Measurements from ENCODE around the gene SHC2.
"Not testable (repeated sequence)": the region's sequence is repeated elsewhere in the genome, so short reads cannot be mapped to it uniquely, and the experiment has no call there.

Gene SHC2

DNA sequence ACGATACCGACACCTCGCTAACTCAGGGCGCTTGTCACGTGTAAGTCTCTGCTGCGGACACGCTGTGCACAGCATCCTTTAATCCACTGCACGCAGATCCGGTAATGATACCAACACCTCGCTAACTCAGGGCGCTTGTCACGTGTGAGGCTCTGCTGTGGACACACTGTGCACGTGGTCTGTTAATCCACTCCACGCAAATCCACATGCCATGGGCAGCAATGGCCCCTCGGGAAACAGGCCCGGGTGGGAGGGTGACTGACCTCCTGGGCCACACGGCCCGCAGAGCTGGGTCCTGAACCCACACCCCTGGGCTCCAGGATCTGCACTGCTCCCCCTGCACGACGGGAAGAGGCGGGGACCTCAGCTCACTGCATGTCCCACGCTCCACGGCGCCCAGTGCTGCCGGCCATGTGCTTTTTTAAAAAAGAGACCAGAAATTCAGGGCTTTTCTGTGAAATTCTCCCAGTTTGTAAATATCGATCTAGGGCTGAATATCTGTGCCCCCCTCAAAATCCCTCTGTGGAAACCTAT is 16.1 kb downstream of the SHC2 start:
- DNase-seq: no peak

DNA sequence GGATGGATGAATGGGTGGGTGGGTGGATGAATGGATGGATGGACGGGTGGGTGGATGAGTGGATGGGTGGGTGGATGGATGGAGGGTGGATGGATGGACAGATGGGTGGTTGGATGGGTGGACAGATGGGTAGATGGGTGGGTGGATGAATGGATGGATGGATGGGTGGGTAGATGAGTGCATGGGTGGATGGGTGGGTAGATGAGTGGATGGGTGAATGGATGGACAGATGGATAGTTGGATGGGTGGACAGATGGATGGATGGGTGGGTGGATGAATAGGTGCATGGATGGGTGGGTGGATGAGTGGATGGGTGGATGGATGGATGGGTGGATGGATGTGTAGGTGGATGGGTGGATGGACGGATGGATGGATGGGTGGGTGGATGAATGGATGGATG is 17.8 kb downstream of the SHC2 start:
- DNase-seq: no peak

DNA sequence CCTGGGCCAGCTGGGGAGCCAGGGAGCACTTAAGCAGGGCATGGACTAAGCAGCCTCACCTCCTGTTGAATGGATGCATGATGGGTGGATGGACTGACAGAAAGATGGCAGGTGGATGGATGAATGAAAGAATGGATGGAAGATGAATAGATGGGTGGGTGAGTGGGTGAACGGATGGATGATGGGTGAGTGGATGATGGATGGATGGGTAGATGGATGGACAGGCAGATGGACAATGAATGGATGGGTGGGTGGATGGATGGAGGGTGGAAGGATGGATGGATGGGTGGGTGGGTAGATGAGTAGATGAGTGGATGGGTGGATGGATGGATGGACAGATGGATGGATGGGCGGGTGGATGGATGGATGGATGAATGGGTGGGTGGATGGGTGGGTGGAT is 18.7 kb downstream of the SHC2 start:
- no peak for DNase-seq

DNA sequence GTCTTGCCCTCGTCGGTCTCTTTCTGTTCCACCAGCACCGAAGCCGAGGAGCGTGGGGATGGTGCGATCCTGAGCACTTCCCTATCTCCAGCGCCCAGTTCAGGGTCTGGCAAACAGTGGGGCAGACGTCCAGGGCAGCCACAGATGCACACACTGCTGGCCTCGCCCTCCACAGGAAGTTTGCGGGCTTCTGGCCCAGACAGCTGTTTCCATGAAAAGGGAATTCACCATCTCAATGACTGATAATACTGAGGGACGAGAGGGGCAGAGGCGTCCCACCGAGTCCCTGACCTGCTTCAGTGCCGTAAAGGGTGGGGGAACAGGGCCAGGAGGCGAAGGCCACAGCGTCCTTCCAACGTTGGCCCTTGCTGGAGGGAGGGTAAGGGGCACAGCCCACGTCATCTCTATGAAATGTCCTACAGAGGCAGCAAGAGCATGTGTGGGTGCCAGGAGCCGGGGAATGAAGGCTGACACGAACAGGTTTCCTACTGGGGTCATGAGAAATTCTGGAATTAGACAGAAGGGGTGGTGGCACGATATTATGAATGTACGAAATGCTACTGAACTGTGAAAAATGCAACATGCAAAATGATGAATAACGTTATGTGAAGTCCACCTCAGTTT is 19.5 kb downstream of the SHC2 start:
- no peak for DNase-seq

DNA sequence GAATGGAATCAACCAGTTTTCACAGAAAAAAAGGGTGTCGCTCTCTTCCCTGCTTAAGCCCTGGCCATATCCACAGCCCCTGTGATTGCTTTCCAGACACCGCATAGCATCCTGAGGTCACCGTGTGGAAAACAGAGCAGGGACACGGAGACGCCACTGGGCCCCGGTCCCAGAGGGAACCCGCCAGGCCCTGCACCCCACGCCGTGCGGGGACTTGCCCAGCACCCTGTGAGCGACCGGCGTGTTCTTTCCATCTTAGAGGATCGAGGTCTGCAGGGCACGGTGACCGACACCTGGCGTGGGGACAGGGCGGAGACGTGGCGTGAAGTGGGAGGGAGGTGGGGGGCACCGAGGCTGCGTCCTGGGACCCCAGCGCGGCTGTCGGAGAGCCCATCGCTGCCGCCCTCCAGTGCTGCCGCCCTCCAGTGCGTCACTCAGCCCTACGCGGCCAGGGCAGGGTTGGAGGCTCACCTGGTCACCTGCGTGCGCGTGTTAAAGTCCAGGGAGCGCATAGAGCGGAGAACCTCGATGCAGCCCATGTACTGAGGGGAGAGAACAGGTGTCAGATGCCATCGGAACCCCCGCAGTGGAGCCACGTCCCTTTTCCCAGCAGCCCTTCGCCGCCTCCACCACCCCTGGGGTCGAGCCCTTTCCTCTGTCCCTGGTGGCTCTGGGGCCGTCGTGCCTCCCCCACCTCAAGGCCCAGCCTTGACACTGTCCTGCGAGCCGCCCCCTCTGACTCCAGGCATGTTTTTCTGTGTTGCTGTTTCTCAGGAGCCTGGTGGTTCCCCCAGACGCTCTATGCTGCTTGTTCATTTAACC is 20.2 kb downstream of the SHC2 start:
- no peak for DNase-seq

DNA sequence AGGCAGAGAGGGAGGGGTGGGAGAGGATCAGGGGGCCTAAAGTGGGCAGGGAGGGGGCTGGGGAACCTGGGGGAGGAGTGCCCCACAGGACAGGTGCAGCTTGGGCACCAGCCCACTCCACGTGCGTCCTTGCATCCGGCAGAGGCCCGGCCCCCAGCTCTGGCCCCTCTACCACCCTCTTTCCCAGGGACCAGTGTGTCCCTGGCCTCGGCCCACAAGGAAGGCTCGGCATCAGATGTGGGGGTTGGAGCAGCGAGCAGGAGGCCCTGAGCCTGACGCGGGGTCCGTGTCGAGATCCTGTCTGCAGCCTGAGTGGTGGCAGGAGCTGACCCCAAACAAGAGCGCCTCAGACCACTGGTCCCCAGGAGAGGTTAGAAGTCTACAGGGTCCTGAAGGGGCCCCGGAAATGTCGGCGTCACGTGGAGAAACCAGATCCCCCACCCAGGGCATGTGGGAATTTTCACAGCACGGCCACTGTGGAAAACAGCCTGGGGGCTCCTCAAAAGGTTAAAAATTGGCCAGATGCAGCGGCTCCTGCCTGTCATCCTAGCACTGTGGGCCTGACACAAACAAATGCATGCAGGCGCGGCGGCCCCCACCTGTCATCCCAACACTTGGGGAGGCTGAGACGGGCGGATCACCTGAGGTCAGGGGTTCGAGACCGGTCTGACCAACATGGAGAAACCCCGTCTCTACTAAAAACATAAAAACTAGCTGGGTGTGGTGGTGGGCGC is 21.5 kb downstream of the SHC2 start:
- no peak for DNase-seq

DNA sequence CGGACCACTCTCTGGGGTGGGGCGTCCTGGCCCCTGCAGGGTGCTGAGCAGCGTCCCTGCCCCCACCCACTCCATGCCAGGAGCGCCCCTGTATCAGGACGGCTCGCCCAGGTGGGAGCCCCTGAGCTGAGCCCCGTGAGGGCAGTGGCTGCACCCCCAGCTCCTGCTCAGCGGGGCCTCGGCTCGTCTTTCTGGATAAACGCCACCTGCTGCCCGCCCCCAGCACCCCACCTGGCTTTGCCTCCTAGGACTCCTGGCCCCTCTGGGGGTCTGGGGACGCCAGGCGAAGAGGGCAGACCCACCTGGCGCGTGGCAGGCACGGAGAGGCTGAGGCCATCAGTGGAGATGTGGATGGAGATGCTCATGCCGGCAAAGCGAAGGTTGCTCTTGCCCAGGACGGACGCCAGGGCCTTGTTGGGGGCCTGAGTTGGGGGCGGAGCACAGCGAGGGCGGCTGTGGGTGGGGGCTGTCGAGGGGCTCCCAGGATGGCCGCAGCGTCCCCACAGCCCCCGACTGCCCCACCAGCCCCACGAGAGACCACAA is 22.3 kb downstream of the SHC2 start:
- no peak for DNase-seq

DNA sequence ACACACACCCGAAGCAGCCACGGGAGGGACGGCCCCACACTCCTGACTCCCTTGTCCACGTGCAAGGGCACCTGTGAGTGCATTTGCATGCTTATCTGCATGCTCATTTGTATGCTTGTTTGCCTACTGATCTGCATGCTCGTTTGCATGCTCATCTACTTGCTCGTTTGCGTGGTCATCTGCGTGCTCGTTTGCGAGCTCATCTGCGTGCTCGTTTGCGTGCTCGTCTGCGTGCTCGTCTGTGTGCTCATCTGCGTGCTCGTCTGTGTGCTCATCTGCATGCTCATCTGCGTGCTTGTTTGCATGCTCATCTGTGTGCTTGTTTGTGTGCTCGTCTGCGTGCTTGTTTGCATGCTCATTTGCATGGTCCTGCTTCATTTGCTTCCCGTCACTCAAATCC is 23.8 kb downstream of the SHC2 start:
- no peak for DNase-seq

DNA sequence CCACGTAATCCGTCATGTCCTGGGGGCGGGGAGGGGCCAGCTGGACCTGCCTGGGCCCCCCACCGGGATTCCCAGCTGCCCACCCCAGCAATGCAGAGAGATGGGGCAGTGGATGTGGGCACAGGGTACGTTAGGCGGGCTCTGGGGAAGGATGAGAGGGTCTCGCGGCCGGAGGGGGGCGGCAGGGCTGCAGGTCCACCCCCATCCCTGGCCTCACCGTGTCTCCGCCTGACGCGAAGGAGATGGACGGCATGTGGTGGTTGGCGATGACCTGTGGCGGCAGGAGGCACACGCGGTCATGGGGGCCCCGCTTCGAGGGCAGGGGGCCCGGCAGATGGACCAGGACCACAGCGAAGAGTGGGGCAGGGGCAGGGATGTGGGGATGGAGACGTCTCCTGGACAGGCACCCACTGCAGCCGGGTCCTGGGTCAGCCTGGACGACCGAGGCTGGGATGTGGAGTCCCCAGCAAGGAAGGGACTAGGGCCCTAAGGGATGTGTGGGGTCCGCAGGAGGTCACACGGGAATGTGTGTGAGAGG is 24.4 kb downstream of the SHC2 start:
- no peak for DNase-seq

DNA sequence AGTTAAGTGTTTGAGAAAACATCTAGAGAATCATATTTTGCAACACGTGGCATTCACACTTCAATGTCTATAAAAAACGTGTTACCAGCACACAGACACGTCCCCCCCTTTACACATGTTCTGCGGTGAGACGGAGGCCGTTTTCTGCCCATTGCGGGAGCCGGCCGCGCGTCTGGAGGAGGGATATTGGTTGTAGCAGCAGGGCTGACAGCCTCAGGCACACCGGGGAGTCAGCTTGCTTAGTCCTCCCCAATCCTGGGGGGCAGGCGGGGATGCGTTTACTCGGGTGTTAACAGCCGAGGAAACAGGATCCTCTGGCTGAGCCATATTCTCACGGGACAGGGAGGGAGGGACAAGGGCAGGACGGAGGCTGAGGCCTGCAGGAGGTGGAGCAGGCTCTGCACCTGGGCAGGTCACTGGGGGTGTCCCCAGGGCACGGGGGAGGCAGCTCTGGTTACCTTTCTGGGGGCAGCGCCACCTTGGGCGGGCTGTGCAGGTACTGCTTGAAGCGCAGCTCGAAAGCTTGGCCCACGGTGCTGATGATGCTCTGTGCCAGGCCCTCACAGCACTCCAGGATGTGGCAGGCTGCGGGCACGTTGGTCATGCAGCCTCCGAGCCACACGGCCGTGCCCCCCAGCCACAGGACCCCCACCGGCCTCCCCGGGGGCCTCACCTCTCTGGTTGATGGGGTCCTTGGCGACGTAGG is 25.0 kb downstream of the SHC2 start:
- no peak for DNase-seq

DNA sequence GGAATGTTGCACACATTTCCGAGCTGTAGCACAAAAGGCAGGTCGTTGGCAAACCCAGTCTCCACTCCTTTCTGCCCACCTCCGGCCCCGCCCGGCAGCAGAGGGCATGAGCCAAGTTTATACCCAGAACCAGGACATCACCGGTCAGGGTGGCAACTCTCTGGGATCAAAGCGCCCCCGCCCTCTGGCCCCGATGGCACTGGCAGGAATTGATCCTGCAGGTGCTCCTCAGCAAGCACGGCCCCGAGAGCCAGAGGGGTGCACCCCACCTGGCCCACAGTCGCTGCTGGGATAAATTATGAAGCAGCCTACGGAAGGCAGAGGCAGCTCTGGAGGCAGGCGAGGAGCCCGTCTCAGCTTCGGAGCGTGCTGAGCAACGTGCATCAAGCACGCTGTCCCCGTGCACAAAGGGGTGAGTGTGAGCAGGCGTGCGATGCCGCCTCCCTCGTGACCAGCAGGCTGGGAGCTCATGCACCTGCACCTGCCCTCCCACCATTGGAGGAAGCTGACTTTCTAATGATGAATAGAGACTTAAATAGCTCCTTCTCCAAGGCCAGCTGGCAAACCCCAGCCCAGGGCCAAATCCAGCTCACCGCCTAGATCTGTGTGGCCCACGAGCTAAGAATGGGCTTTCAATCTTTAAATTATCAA is 25.7 kb downstream of the SHC2 start:
- no peak for DNase-seq

DNA sequence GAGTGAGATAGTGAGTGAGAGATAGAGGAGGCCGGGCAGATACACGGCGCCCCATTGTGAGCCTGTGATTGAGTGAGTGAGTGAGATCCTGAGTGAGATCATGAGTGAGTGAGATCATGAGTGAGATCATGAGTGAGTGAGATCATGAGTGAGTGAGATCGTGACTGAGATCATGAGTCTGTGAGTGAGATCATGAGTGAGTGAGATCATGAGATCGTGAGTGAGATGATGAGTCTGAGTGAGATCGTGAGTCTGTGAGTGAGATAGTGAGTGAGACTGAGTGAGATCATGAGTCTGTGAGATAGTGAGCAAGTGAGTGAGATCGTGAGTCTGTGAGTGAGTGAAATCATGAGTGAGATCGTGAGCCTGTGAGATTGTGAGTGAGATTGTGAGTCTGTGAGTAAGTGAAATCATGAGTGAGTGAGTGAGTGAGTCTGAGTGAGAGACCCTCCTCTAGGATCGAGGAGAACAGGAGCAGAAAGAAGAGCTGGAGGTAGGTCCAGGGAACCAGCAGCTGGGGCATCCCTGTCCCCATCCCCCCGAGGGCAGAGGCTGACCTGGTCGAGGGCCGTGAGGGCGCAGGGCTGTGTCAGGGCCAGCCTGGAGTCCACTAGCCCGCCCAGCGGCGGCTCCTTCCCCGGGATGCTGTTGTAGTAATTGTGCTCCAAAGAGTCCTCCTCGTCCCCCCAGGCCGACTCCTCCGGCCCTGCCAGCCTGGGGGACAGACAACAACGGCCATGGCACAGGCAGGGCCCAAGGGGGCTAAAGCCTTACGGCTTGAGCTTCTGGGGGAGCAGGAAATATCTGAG is 26.5 kb downstream of the SHC2 start:
- no peak for DNase-seq

DNA sequence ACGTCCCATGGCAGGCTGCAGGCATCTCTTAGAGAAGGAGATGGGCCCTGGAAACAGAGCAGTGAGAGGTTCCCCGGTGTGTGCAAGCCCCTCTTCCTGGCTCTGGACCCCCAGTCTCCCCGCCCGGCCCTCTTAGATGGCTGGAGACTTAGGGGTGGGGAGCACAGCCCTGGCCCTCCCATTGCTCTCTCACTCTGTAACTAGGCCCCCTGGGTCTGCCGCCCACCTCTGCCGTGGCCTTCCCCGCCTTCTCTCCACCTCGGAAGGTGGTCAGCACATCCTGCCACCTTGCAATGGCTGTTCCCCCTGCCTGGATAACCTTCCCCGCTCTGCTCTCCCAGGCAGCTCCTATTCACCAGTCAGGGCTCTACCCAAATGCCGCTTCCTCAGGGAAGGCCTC is 30.1 kb downstream of the SHC2 start:
- no peak for DNase-seq

DNA sequence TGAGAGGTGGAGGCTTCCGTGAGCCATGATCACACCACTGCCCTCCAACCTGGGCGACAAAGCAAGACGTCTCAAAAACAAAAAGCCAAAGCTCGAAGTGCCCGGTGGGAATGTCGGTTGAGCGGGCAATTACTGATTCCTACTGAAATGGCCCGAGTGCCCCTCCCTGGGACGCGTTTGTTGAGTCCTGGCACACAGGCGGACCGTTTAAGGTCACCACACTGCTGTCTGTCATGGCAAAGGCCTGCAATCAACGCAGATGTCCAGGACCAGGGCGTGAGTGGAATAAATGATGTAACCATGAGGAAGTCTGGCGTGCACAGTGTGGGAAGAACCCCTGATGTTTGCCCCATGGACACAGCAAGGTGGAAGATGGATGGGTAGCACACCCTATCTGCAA is 32.7 kb downstream of the SHC2 start:
- DNase-seq: no peak

DNA sequence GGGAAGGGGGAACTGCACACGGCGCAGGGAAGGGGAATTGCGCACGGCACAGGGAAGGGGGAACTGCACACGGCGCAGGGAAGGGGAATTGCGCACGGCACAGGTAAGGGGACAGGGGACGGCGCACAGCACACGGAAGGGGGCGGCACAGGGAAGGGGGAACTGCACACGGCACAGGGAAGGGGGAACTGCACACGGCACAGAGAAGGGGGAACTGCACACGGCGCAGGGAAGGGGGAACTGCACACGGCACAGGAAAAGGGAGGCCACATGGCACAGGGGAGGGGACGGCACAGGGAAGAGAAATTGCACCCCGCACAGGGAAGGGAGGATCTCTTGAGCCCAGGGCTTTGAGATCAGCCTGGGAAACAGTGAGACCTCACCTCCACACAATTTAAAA is 33.2 kb downstream of the SHC2 start:
- not testable (repeated sequence) for DNase-seq

DNA sequence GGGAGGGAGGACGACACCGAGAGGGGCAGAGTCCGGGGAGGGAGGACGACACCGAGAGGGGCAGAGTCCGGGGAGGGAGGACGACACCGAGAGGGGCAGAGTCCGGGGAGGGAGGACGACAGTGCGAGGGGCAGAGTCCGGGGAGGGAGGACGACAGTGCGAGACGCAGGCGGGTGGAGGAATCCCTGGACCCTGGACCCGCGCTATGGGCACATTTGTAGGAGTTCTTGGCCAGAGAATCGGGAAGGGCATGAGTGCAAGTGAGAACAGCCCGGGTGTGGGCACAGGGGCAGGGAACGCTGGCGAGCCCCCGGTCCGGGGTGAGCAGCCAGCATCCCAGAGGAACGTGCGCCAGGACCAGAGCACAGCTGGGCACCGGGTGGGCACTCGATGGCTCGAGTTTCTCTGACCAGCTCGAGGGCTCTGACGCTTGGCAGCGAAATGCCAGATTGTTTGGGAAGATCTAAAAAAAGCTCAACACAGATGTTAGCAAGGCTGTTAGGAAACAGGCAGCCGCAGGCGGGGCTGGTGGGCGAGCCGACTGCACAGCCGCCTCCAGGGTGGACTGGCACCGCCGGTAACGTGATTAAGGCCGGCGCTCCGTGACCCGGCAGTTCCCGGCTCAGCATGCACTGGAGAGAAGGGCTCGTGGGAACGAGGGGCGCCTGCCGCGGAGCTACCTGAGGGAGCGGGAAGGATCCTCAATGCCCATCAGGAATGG is 33.9 kb downstream of the SHC2 start:
- DNase-seq: no peak

DNA sequence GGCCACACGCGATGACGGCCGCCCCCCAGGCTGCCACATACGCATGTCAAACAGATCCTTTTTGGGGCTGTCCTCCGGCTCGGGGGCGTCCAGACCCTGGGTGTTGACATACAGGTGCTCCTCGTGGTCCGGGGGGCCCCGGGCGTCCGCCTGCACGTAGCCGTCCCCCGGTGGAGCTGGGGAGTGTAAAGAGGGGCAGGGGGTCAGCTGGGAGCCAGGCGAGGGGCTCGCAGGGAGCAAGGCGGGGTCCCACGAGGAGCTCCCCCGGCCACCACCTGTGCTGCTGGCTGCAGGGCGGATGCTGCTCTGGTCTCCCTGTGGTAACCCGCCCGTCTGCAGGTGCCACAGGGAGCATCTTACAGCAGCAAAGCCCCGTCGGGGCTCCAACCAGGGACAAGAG is 35.8 kb downstream of the SHC2 start:
- no peak for DNase-seq

DNA sequence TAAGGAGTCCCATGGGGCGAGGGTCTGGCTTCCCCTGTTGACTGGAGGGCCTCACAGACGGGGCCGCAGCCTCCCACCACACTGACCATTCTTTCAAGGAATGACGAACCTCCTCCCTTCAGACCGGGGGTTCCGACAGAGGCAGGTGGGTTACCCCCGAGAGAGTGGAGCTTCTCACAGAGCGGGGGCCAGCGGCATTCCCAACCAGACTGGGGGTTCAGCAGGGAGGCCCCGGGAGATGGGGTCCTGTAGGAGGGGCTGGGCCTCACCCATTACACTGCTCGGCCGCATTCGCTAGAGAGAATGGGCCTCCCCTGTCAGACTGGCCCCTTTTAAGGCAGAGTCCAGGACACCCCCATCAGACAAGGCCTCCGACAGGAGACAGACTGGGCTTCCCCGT is 36.3 kb downstream of the SHC2 start:
- no peak for DNase-seq

DNA sequence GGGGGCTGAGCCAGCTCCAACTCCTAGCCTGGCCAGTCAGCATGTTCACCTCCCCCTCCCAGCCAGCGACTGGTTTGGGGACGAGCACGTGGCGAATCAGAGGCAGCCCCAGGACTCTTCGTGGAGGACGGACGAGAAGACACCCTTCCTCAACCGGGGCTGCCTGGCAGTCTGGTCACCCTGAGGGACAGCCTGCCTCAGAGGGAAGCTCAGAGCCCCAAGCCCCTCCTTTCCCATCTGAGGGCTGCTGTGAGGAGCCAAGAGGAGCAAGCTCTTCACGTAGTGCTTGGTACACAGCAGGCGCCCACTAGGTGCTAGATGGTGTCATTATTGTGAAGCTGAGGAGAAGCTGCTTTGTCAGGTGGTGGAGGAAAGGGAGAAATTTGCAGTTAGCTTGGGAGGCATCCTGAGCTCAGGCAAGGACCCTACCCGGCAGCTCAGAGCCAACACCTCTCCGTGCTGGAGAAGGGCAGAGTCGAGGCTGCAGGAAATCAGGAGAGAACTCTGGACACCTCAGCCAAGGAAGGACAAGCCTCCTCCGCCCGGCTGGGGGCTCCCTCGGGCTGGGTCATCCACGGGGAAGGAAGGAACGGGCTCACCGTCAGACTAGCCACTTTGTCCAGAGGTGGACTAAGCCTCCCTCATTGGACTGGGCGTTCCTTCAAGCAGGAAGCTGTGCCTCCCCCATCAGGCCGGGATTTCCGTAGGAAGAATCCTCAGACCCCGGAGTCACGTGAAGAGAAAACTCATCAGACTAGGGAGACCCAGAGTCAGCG is 37.0 kb downstream of the SHC2 start:
- no peak for DNase-seq

DNA sequence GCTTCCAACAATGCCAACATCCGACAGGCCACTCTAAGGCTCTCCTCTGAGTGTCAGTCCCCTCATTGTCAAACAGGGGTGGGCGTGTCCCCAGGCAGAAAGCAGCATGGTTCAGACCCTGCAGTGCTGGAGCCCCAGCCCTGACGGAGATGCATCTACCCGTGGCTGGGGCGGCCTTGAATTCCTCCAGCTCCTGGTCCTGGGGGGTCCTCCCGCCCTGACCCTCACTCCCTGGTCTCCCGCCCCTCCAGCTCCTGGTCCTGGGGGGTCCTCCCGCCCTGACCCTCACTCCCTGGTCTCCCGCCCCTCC is 38.0 kb downstream of the SHC2 start:
- not testable (repeated sequence) for DNase-seq
